ENCODE measurements around the gene PAPSS1. TPM values are rescaled to one million over a fixed set of nuclear protein-coding genes. Genes with fewer than 3 reads are reported as not detected.

The PAPSS1 gene
- total RNA-seq, 3 donors from 2014 or later (not counting 1 experiment from before 2014, with no cell fraction given), result 10.2 to 21.3 (median 12.9) TPM

DNA sequence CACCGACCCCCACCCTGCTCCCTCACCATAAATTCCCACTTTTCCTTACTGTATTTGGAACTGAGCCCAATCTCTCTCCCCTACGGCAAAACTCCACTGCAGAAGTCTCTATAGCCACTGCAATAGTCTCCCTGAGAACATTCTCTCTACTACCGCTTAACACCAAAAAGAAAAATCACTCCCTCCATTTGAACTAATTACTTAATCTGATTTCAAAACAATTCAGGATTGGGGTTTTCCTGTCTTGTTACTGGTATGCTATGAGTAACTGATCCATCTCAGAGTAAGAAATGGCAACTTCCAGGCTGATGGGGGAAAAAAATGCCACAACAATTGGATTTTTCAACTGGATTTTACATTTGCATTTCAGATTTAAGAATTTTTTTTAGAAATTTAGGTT is 5.8 kb downstream of the PAPSS1 start:
- Histone ChIP-seq H3K4me3 (ENCODE audit: low read length) (no peak overlapping the region), H3K4me1 (ENCODE audit: control insufficient read depth, insufficient read depth, low read length) (peaks cover 6% of the 10 kb centered on the region), H3K27ac (ENCODE audit: low read length) (no peak overlapping the region), H3K9me3 (ENCODE audit: control insufficient read depth, insufficient read depth, low read length) (no peaks in the 10 kb centered on the region), H3K36me3 (ENCODE audit: control insufficient read depth, insufficient read depth, low read length) (no peaks in the 10 kb centered on the region), H3K27me3 (ENCODE audit: control insufficient read depth, insufficient read depth, low read length) (no peaks in the 10 kb centered on the region)
- DNase-seq, result no peak
- Mint-ChIP-seq H3K9me3 (no peaks in the 10 kb centered on the region), H3K36me3 (no peaks in the 10 kb centered on the region), H3K4me3 (no peak overlapping the region), H3K27ac (no peak overlapping the region), H3K27me3 (ENCODE audit: low read depth in 2 of 2) (no peaks in the 10 kb centered on the region), H3K4me1 (peaks cover 15 to 24% of the 10 kb centered on the region in 2 donors)
- 95% methylated on average over 3 of the region's 3 CpGs for WGBS (ENCODE audit: insufficient coverage)
- no peak for ATAC-seq
- intact Hi-C loops (cut with micrococcal nuclease), result no loop called here
- TF ChIP-seq, protein P1, sequence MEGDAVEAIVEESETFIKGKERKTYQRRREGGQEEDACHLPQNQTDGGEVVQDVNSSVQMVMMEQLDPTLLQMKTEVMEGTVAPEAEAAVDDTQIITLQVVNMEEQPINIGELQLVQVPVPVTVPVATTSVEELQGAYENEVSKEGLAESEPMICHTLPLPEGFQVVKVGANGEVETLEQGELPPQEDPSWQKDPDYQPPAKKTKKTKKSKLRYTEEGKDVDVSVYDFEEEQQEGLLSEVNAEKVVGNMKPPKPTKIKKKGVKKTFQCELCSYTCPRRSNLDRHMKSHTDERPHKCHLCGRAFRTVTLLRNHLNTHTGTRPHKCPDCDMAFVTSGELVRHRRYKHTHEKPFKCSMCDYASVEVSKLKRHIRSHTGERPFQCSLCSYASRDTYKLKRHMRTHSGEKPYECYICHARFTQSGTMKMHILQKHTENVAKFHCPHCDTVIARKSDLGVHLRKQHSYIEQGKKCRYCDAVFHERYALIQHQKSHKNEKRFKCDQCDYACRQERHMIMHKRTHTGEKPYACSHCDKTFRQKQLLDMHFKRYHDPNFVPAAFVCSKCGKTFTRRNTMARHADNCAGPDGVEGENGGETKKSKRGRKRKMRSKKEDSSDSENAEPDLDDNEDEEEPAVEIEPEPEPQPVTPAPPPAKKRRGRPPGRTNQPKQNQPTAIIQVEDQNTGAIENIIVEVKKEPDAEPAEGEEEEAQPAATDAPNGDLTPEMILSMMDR (IDR thresholded peaks at IDR 0.05), result no peak

DNA sequence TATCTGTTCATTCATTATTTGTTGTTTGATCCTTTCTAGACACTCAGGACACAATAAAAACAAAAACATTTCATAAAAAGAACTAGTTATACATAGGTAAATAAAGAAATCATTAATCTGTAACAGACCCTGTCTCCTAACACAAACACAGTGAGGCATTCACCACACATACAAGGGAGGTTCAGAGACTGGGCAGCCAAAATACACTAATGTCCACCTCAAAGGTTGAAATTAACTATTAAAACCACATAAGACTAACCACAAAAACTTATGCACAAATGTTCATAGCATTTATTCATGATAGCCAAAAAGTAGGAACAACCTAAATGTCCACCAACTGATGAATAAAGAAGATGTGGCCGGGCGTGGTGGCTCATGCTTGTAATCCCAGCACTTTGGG is 7.8 kb downstream of the PAPSS1 start:
- TF ChIP-seq, protein P1 (IDR thresholded peaks at IDR 0.05), result no peak
- Histone ChIP-seq H3K4me1 (ENCODE audit: control insufficient read depth, insufficient read depth, low read length) (peaks cover 4% of the 10 kb centered on the region), H3K27ac (ENCODE audit: low read length) (no peak overlapping the region), H3K9me3 (ENCODE audit: control insufficient read depth, insufficient read depth, low read length) (peaks cover 3% of the 10 kb centered on the region), H3K36me3 (ENCODE audit: control insufficient read depth, insufficient read depth, low read length) (no peaks in the 10 kb centered on the region), H3K4me3 (ENCODE audit: low read length) (no peak overlapping the region), H3K27me3 (ENCODE audit: control insufficient read depth, insufficient read depth, low read length) (no peaks in the 10 kb centered on the region)
- ATAC-seq, result no peak
- intact Hi-C loops (cut with micrococcal nuclease), result no loop called here
- WGBS (ENCODE audit: insufficient coverage), result 98% methylated on average over 2 of the region's 2 CpGs
- DNase-seq, result no peak
- no peaks in the 10 kb centered on the region for H3K9me3 Mint-ChIP-seq
- no peak overlapping the region for H3K4me3 Mint-ChIP-seq
- H3K36me3 Mint-ChIP-seq, result no peaks in the 10 kb centered on the region
- H3K27ac Mint-ChIP-seq, result no peak overlapping the region
- H3K4me1 Mint-ChIP-seq, result peaks cover 5 to 15% of the 10 kb centered on the region in 2 donors
- H3K27me3 Mint-ChIP-seq (ENCODE audit: low read depth in 2 of 2), result no peaks in the 10 kb centered on the region

DNA sequence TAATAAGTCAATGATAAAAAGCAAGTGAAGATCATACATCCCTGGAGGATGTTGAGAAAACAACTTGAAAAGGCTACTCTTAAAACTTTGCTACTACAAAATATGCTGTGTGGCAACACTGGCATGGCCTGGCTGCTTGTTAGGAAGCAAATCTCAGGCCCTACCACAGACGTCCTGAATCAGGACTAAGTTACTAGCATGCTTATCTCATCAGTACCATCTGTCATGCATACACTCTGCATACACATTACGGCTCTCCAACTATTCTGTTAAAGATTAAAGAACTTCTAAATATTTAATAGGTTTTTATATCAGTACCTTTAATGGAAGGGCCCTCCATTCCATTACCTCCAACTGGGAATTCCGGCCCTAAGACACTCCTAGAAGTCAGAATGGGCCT is 8.2 kb downstream of the PAPSS1 start:
- TF ChIP-seq, protein P1 (IDR thresholded peaks at IDR 0.05), result no peak
- Histone ChIP-seq H3K9me3 (ENCODE audit: control insufficient read depth, insufficient read depth, low read length) (peaks cover 7% of the 10 kb centered on the region), H3K4me3 (ENCODE audit: low read length) (no peak overlapping the region), H3K27ac (ENCODE audit: low read length) (no peak overlapping the region), H3K4me1 (ENCODE audit: control insufficient read depth, insufficient read depth, low read length) (peaks cover 4% of the 10 kb centered on the region), H3K27me3 (ENCODE audit: control insufficient read depth, insufficient read depth, low read length) (no peaks in the 10 kb centered on the region), H3K36me3 (ENCODE audit: control insufficient read depth, insufficient read depth, low read length) (no peaks in the 10 kb centered on the region)
- Mint-ChIP-seq H3K27me3 (ENCODE audit: low read depth in 2 of 2) (no peaks in the 10 kb centered on the region), H3K36me3 (no peaks in the 10 kb centered on the region), H3K27ac (no peak overlapping the region), H3K4me3 (no peak overlapping the region), H3K4me1 (peaks cover 5 to 15% of the 10 kb centered on the region in 2 donors), H3K9me3 (no peaks in the 10 kb centered on the region)
- intact Hi-C loops (cut with micrococcal nuclease), result no loop called here
- DNase-seq (no peak), ATAC-seq (no peak)
- 72% methylated on average over 2 of the region's 3 CpGs for WGBS (ENCODE audit: insufficient coverage)
